ENCODE results near the gene CYP2U1. TPM values are rescaled to one million over a fixed set of nuclear protein-coding genes. Genes with fewer than 3 reads are reported as not detected.
A peak's percentile ranks its signal among the peaks of the same experiment; 100 is the strongest.
"Not testable (repeated sequence)": the region's sequence is repeated elsewhere in the genome, so short reads cannot be mapped to it uniquely, and the experiment has no call there.

The CYP2U1 gene
- 2.0 and 4.9 TPM in 2 replicates for total RNA-seq (2014; rRNA removed; shearing (Covaris generic); ENCODE audit: low replicate concordance)

DNA sequence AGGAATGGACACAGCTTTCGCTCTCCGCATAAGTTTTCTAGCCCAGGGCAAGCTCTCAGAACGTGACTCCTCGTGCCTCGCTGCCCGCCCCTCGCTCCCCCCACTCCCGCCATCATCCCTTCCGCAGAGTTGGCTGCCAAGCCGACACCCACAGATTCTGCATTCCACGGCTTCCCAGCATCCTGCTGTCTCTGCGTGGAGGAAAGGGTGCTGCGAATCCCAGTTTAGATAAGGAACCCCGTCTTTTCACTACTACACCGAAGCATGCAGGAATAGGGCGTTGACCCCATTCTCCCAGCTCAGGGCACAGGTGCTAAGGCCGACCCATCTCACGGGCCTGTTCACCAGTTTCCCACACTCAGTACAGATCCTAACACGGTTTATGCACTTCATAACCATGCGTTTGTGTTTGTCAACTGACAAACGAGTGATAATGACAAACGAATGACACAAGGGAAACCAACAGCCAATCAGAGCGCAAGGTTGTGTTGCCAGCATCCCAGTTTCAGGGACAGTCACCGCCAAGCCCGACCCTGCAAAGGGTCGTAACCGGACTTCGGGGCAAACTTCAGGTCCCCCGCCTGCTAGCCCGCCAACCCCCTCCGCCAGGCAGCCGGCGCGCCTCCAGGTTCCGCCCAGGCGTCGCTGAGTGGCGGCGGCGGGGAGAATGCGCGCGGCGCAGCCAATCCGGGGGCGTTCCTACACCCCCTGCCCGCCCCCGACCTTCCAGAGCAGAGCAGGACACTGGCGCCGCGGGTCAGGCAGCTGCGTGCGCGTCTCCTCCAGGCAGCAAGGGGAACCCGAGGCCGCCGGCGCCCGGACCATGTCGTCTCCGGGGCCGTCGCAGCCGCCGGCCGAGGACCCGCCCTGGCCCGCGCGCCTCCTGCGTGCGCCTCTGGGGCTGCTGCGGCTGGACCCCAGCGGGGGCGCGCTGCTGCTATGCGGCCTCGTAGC is at the start of gene CYP2U1:
TSS of gene CYP2U1 (plus strand) at position 729 of the 954 bp plus-strand sequence. CDS start at position 824, 95 bp downstream.
- Histone ChIP-seq H3K4me3 (peak within 1 kb of the TSS; percentile 57), H3K9me3 (no peaks in the 10 kb centered on the region), H3K27me3 (no peaks in the 10 kb centered on the region), H3K36me3 (no peaks in the 10 kb centered on the region)
- DNase-seq: peak; percentile 77

DNA sequence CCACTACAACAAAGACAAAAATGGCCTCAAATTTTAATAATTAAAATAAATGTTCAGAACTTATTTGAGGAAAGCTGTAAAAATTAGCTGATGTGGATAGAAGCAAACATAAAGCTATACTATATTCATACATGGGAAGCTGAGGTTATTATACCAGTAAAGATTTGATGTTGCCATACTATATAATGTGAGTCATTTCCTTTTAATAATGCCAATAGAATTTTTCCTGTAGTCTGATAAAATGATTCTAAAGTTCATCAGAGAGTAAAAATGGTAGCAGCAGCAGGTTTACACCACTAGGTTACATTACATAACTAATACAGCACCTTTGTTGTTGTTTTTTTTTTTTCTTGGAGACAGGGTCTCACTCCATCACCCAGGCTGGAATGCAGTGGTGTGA is 45.5 kb upstream of the CYP2U1 start:
- no peaks in the 10 kb centered on the region; the same call in 1 of the 2 replicates for H3K36me3 ChIP-seq
- no peak for DNase-seq
- H3K27me3 ChIP-seq: no peaks in the 10 kb centered on the region
- H3K4me3 ChIP-seq: no peak overlapping the region
- peaks cover 14% of the 10 kb centered on the region for H3K9me3 ChIP-seq

GRCh38 chr4:107888237-107888636 is 43.1 kb upstream of the CYP2U1 start:
- H3K4me3 ChIP-seq: no peak overlapping the region
- no peak for DNase-seq
- H3K36me3 ChIP-seq: no peaks in the 10 kb centered on the region; the same call in 1 of the 2 replicates
- no peaks in the 10 kb centered on the region for H3K27me3 ChIP-seq
- H3K9me3 ChIP-seq: peaks cover 14% of the 10 kb centered on the region

DNA sequence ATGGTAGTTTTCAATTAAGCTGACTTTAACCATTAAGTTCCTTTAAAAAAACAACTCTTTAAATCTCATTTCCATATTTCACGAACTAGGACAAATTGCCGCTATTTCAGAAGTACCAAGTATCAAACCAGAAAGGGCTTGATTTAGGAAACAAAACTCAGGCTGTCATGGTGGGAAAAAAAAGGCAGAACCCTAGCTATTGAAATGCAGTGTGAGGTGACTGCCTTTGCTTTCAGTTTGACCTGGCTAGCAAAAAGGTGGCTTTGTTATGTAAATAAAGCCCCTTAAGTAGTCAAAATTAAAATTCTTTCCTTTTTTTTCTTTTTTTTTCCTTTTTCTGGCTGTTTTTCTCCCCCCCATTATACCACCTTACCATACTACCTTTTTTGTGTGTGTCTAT is 40.6 kb upstream of the CYP2U1 start:
- Histone ChIP-seq H3K9me3 (peaks cover 14% of the 10 kb centered on the region), H3K4me3 (no peak overlapping the region), H3K27me3 (no peaks in the 10 kb centered on the region), H3K36me3 (peaks cover 3% of the 10 kb centered on the region; the same call in 1 of the 2 replicates)
- DNase-seq: no peak

- Histone ChIP-seq H3K27me3 (no peaks in the 10 kb centered on the region), H3K36me3 (peaks cover 3% of the 10 kb centered on the region; the same call in 1 of the 2 replicates), H3K9me3 (peaks cover 14% of the 10 kb centered on the region), H3K4me3 (no peak overlapping the region)
- no peak for DNase-seq
Measured at GRCh38 chr4:107891299-107891698, 40.0 kb upstream of the CYP2U1 start.

DNA sequence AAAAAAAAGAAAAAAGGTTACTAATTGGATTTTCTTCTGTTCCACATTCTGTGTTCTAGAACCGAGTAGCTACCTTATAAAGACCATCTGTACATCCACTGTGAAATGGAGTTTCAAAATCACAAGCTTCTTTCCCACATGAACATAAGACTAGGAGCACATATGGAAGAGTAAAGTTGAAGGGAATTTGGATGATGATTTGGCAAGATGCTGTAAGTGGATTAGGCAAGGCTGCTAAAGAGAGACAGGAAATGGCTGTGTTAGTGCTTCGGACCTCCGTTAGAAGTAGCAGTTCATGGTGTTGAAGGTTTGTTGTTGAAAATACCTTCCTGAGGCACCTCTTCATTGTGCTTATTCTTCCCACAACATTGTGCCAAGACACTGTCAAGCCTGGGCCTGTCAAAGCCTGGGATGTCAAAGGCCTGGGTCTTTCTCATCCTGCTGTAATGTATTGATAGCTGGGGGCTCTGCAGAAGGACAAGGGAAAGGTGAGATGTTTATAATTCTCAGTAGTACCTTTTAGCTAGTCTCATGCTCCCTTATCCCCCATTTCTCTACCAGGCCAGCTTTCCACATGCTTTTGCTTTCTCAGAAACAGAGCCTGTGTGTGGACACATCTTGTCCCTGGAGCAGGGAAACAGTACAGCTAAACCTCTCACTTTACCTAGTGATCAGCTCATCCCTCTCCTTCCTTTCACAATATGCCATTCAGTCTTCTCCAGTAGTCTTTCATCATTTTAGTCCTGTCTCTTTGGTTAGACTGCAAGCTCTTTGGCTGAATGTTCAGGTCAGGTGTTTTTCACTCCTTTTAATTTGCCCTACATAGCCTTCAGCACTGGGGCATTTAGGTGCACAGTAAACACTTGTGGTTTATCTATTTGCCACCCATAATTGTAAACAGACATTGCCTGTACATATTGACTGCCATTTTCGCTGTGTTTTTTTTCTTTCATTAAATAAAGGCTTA is 37.9 kb upstream of the CYP2U1 start:
- Histone ChIP-seq H3K36me3 (peaks cover 3% of the 10 kb centered on the region; the same call in 1 of the 2 replicates), H3K27me3 (no peaks in the 10 kb centered on the region), H3K9me3 (peaks cover 9% of the 10 kb centered on the region; the same call in 1 of the 2 replicates), H3K4me3 (no peak overlapping the region)
- DNase-seq: no peak

GRCh38 chr4:107894138-107894603 is 37.2 kb upstream of the CYP2U1 start:
- H3K36me3 ChIP-seq: peaks cover 3% of the 10 kb centered on the region; the same call in 1 of the 2 replicates
- no peak for DNase-seq
- peaks cover 4% of the 10 kb centered on the region; the same call in 1 of the 2 replicates for H3K9me3 ChIP-seq
- no peak overlapping the region for H3K4me3 ChIP-seq
- H3K27me3 ChIP-seq: no peaks in the 10 kb centered on the region

- Histone ChIP-seq H3K9me3 (no peaks in the 10 kb centered on the region), H3K36me3 (peaks cover 6% of the 10 kb centered on the region), H3K27me3 (no peaks in the 10 kb centered on the region), H3K4me3 (peak overlapping the region; percentile 6)
- DNase-seq: peak; percentile 55
Measured at GRCh38 chr4:107896158-107896645, 35.1 kb upstream of the CYP2U1 start.

DNA sequence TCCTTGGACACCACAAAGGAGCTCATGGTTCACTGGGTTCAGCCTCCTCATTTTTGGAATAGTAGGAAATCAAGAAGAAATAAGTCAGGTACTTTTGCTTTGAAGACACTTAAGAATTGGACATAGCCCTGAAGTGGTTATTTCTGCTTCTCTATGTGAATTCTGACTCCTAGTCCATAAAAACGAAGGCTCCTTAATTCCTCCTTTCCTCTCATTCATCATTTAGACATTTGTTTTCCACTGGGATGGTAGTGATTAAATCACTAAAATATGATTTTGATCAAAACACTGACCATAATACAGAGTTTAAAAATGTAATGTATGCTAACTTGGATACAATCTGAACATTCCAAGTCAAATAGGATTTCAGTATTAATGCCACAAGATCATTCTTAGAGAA is 34.7 kb upstream of the CYP2U1 start:
- no peak for DNase-seq
- H3K4me3 ChIP-seq: peak overlapping the region; percentile 6
- no peaks in the 10 kb centered on the region for H3K9me3 ChIP-seq
- no peaks in the 10 kb centered on the region for H3K27me3 ChIP-seq
- peaks cover 6% of the 10 kb centered on the region for H3K36me3 ChIP-seq

DNA sequence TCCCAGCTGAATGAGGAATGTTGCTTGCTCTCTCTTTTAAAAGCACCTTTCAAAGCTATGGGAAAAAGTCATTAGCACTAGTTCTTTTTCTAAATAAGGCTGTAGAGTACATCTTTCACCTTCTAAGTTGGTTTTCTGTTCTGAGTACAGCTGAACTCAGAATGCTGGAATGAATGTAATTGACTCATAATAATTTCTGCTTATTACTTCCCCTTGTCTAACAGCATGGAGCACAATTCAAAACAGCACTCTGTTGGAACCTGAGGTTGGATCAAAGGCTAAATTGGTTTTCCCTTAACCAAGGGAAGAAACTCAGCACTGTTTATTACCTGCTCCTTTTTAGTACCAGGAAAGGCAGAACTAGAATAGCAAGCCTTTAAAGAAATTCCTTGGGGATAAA is 33.5 kb upstream of the CYP2U1 start:
- no peaks in the 10 kb centered on the region for H3K27me3 ChIP-seq
- DNase-seq: no peak
- H3K4me3 ChIP-seq: no peak overlapping the region
- H3K36me3 ChIP-seq: peaks cover 6% of the 10 kb centered on the region
- H3K9me3 ChIP-seq: no peaks in the 10 kb centered on the region

GRCh38 chr4:107900067-107900466 is 31.3 kb upstream of the CYP2U1 start:
- H3K9me3 ChIP-seq: no peaks in the 10 kb centered on the region
- H3K27me3 ChIP-seq: no peaks in the 10 kb centered on the region
- peaks cover 9% of the 10 kb centered on the region for H3K36me3 ChIP-seq
- H3K4me3 ChIP-seq: no peak overlapping the region
- no peak for DNase-seq

DNA sequence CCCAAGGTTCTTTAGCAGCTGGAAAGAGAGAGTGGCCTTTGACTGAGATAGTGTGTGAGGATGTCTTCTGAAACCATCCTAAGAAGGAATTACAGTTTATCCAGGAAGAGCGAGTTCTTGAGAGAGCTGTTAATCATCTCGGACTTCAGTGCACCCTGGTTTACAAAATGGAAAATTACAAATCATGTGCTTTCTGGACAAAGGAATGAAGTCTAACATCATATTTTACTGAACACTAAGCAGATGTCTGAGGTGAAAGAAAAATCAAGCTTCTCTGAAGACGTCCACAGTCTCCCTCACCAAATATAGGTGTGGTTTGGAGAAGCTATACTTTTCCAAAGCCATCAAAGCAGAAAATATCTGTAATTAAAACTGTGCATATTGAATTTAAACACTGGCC is 30.8 kb upstream of the CYP2U1 start:
- Histone ChIP-seq H3K4me3 (no peak overlapping the region), H3K27me3 (no peaks in the 10 kb centered on the region), H3K36me3 (peaks cover 6% of the 10 kb centered on the region), H3K9me3 (no peaks in the 10 kb centered on the region)
- no peak for DNase-seq

GRCh38 chr4:107901213-107901934 is 30.0 kb upstream of the CYP2U1 start:
- no peaks in the 10 kb centered on the region for H3K27me3 ChIP-seq
- DNase-seq: no peak
- peaks cover 6% of the 10 kb centered on the region for H3K36me3 ChIP-seq
- no peaks in the 10 kb centered on the region for H3K9me3 ChIP-seq
- no peak overlapping the region for H3K4me3 ChIP-seq

DNA sequence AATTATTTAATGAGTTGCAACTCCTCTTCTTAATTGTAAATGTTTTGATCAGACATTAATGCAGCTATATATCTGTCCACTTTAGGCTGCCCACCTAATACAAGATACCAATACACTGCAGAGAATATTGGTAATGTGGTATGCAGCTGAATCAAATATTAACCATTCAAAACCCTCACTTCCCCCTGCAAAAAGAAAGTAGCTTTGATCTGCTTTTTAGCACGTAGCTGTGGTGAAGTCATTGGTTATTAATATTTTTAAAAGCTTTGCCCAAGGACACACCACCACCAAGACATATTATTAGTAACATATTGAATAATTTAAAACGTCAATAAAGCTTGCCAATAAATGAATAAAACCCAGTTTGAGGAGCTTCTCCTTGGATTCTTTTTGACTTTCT is 28.6 kb upstream of the CYP2U1 start:
- Histone ChIP-seq H3K9me3 (no peaks in the 10 kb centered on the region), H3K4me3 (no peak overlapping the region), H3K36me3 (peaks cover 6% of the 10 kb centered on the region), H3K27me3 (no peaks in the 10 kb centered on the region)
- DNase-seq: no peak

DNA sequence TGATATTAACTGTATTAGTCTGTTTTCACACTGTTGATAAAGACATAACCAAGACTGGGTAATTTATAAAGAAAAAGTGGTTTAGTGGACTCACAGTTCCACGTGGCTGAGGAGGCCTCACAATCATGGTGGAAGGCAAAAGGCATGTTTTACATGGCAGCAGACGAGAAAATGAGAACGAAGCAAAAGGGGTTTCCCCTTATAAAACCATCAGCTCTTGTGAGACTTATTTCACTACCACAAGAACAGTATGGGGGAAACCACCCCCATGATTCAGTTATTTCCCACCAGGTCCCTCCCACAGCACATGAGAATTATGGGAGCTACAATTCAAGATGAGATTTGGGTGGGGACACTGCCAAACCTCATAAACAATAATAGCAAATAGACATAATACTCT is 26.3 kb upstream of the CYP2U1 start:
- not testable (repeated sequence) for DNase-seq, H3K4me3 ChIP-seq, H3K9me3 ChIP-seq, H3K36me3 ChIP-seq, H3K27me3 ChIP-seq
